Trophoblast cell (in vitro differentiated cells and primary cell): Measurements from ENCODE around the gene SLC45A2.

ENCODE experiments used
- DNase-seq, 2 donors: peaks; one replicate each; pipeline ENCODE4 v3.0.0-alpha.2; 2016
- H2AFZ ChIP-seq: 2 replicates; pipeline ENCODE4 v1.6.1; 2013; ENCODE audit warnings: low read length, moderate library complexity, mild to moderate bottlenecking; ENCODE audit not compliant: insufficient read depth, poor library complexity
- H2AK5ac ChIP-seq: 2 replicates; pipeline ENCODE4 v1.6.1; 2013; ENCODE audit warnings: mild to moderate bottlenecking, low read length
- H2BK120ac ChIP-seq: 2 replicates; pipeline ENCODE4 v1.6.1; 2013; ENCODE audit warnings: low read length, mild to moderate bottlenecking, moderate library complexity; ENCODE audit not compliant: insufficient read depth, poor library complexity
- H2BK12ac ChIP-seq: 2 replicates; pipeline ENCODE4 v1.6.1; 2013; ENCODE audit warnings: mild to moderate bottlenecking, low read length, moderate library complexity
- H2BK5ac ChIP-seq: 2 replicates; pipeline ENCODE4 v1.6.1; 2013; ENCODE audit warnings: low read length, low read depth, moderate library complexity, mild to moderate bottlenecking; ENCODE audit not compliant: poor library complexity
- H3K14ac ChIP-seq: 2 replicates; pipeline ENCODE4 v1.6.1; 2013; ENCODE audit warnings: mild to moderate bottlenecking, low read length
- H3K18ac ChIP-seq: 2 replicates; pipeline ENCODE4 v1.6.1; 2013; ENCODE audit warnings: mild to moderate bottlenecking, low read length
- H3K23ac ChIP-seq: 2 replicates; pipeline ENCODE4 v1.6.1; 2013; ENCODE audit warnings: low read length
- H3K27ac ChIP-seq: 2 replicates; pipeline ENCODE4 v1.5.1; 2013; ENCODE audit warnings: low read depth, mild to moderate bottlenecking, inconsistent platforms, low read length, moderate library complexity
- H3K27me3 ChIP-seq: 2 replicates; pipeline ENCODE4 v1.6.1; 2013; ENCODE audit warnings: inconsistent platforms, mild to moderate bottlenecking, low read length, moderate library complexity; ENCODE audit not compliant: insufficient read depth
- H3K36me3 ChIP-seq, 2 experiments: 1 replicate in 1 of 2; 2 replicates in 1 of 2; pipeline ENCODE4 v1.6.1; 2013; ENCODE audit warnings: low read length in 2 of 2, mild to moderate bottlenecking in 2 of 2, moderate library complexity in 1 of 2; ENCODE audit not compliant: insufficient read depth in 2 of 2, control insufficient read depth in 1 of 2
- H3K4ac ChIP-seq: 2 replicates; pipeline ENCODE4 v1.6.1; 2013; ENCODE audit warnings: low read depth, mild to moderate bottlenecking, low read length, moderate library complexity
- H3K4me1 ChIP-seq, 2 experiments: 1 replicate in 1 of 2; 2 replicates in 1 of 2; pipeline ENCODE4 v1.6.1; 2013; ENCODE audit warnings: low read length in 2 of 2, mild to moderate bottlenecking in 2 of 2, moderate library complexity in 1 of 2; ENCODE audit not compliant: insufficient read depth in 2 of 2, control insufficient read depth in 1 of 2
- H3K4me2 ChIP-seq: 2 replicates; pipeline ENCODE4 v1.6.1; 2013; ENCODE audit warnings: inconsistent platforms, mild to moderate bottlenecking, low read length, moderate library complexity
- H3K4me3 ChIP-seq: 2 replicates; pipeline ENCODE4 v1.5.1; 2013; ENCODE audit warnings: mild to moderate bottlenecking, low read depth, low read length, inconsistent platforms
- H3K79me1 ChIP-seq: one replicate; pipeline ENCODE4 v1.6.1; 2013; ENCODE audit warnings: low read length
- H3K79me2 ChIP-seq: 2 replicates; pipeline ENCODE4 v1.6.1; 2013; ENCODE audit warnings: low read length, mild to moderate bottlenecking; ENCODE audit not compliant: control insufficient read depth, insufficient read depth, poor library complexity
- H3K9ac ChIP-seq: 2 replicates; pipeline ENCODE4 v1.6.1; 2013; ENCODE audit warnings: mild to moderate bottlenecking, low read length
- H3K9me3 ChIP-seq: 2 replicates; pipeline ENCODE4 v1.6.1; 2013; ENCODE audit warnings: low read depth, mild to moderate bottlenecking, control low read depth, inconsistent platforms, low read length; ENCODE audit not compliant: insufficient read depth
- H4K12ac ChIP-seq: 2 replicates; pipeline ENCODE4 v1.6.1; 2013; ENCODE audit warnings: low read depth, mild to moderate bottlenecking, low read length, moderate library complexity
- H4K8ac ChIP-seq: 2 replicates; pipeline ENCODE4 v1.6.1; 2013; ENCODE audit warnings: low read depth, mild to moderate bottlenecking, low read length, moderate library complexity
- H4K91ac ChIP-seq: one replicate; pipeline ENCODE4 v1.6.1; 2013; ENCODE audit warnings: low read depth, mild to moderate bottlenecking, low read length, moderate library complexity
- WGBS: extraction: QIAGEN DNeasy Blood & Tissue Kit; methylation state at CpG from one replicate; pipeline ENCODE4 v1.1.7; 2013; ENCODE audit warnings: missing lambda C conversion rate; ENCODE audit not compliant: insufficient read length, insufficient coverage; ENCODE audit errors: extremely low coverage; 5-methylcytosine and 5-hydroxymethylcytosine counted together

SLC45A2 gene

DNA sequence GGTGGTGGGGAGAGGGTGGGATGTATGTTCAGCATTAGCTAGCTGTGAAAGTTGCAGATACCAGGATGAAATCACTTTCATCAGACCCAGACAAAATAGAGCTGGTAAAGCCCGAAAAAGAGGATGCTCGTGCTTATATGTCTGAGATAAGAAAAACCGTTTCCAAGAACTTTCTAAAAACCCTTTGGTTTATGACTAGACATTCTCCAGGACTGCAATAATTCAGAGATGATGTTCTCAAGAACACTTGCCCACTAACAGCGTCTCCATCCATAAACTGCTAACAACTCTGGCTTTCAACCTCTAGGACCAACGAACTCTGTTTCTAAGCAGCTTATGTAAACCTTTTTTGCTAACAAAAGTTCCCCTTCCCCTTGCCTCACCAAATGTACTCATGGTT is 31.7 kb upstream of the SLC45A2 start:
- H3K4me2 ChIP-seq: no peak overlapping the region
- H2BK12ac ChIP-seq: no peak overlapping the region
- H3K4me1 ChIP-seq: peaks cover 2 to 8% of the 10 kb centered on the region in 2 experiments
- H3K36me3 ChIP-seq: no peaks in the 10 kb centered on the region
- H2BK5ac ChIP-seq: no peak overlapping the region
- H4K8ac ChIP-seq: no peak overlapping the region
- no peak overlapping the region for H3K27ac ChIP-seq
- no peak overlapping the region for H4K12ac ChIP-seq
- no peak overlapping the region for H3K9ac ChIP-seq
- H3K4ac ChIP-seq: no peak overlapping the region
- H3K14ac ChIP-seq: no peak overlapping the region
- no peak overlapping the region for H3K18ac ChIP-seq
- no peak overlapping the region for H3K4me3 ChIP-seq
- DNase-seq: no peak
- no peak overlapping the region for H2BK120ac ChIP-seq
- H3K79me2 ChIP-seq: no peaks in the 10 kb centered on the region
- H2AFZ ChIP-seq: no peak overlapping the region
- H3K79me1 ChIP-seq: no peaks in the 10 kb centered on the region
- no peak overlapping the region for H4K91ac ChIP-seq
- WGBS: no CpG with 5 or more reads among the region's 5 CpGs
- H2AK5ac ChIP-seq: no peak overlapping the region
- no peaks in the 10 kb centered on the region for H3K9me3 ChIP-seq
- H3K27me3 ChIP-seq: no peaks in the 10 kb centered on the region
- H3K23ac ChIP-seq: no peak overlapping the region

DNA sequence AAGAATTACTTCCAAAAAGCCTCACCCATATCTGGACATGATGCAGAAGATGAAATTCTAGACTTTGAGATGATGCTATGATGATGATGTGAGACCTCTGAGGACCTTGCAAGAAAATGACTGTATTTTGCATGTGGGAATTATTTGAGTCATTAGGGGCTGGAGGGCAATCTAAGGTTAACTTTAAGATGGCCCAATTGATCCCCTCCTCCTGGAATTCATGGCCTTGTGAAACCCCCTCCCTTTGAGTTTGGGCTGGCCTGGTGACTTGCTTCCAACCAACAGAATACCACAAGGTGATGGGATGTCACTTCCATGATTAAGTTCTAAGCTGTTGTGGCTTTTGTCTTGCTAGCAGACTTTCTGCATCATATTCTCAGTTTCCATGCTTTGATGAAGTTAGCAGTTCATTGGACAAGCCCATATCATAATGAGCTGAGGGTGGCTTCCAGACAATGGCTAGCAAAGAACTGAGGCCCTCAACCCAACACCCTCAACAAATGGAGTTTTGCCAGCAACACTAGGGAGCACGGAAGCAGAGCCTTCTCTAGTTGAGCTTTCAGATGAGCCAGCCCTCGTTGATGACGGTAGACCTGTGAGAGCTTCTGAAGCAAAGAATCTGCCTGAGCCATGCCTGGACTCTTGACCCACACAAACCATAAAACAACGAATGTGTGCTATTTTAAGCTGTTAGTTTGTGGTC is 30.8 kb upstream of the SLC45A2 start:
- no peak overlapping the region for H2AFZ ChIP-seq
- H4K91ac ChIP-seq: no peak overlapping the region
- H3K79me2 ChIP-seq: no peaks in the 10 kb centered on the region
- H3K4me3 ChIP-seq: no peak overlapping the region
- H2BK12ac ChIP-seq: no peak overlapping the region
- WGBS: no CpG with 5 or more reads among the region's 4 CpGs
- no peak overlapping the region for H2BK120ac ChIP-seq
- H4K8ac ChIP-seq: no peak overlapping the region
- H3K79me1 ChIP-seq: no peaks in the 10 kb centered on the region
- H3K4me2 ChIP-seq: no peak overlapping the region
- no peak overlapping the region for H3K14ac ChIP-seq
- H3K27me3 ChIP-seq: no peaks in the 10 kb centered on the region
- H3K9me3 ChIP-seq: no peaks in the 10 kb centered on the region
- H3K4me1 ChIP-seq: no peaks in the 10 kb centered on the region
- H2BK5ac ChIP-seq: no peak overlapping the region
- H3K27ac ChIP-seq: no peak overlapping the region
- H3K9ac ChIP-seq: no peak overlapping the region
- H4K12ac ChIP-seq: no peak overlapping the region
- H3K36me3 ChIP-seq: no peaks in the 10 kb centered on the region
- no peak overlapping the region for H3K23ac ChIP-seq
- H3K4ac ChIP-seq: no peak overlapping the region
- H2AK5ac ChIP-seq: no peak overlapping the region
- no peak overlapping the region for H3K18ac ChIP-seq
- no peak for DNase-seq

DNA sequence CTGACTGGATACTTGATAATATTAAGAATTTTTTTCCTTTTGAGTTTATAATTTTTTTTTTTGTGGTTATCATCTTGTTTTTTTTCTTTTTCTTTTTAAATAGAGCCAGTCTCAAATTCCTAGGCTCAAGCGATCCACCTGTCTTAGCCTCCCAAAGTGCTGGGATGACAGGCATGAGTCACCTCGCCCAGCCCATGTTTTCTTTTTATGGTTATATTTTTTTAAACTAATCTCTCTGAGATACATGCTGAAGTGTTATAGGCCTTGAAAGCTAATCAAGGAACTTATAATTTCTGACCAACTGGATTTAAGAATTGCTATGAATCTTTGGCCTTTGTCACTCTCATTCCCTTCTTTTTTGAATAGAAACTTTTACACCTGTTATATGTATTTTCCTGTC is 30.1 kb upstream of the SLC45A2 start:
- Histone ChIP-seq H4K12ac (no peak overlapping the region), H3K4me3 (no peak overlapping the region), H3K9ac (no peak overlapping the region), H4K8ac (no peak overlapping the region), H3K4me2 (no peak overlapping the region), H3K79me1 (no peaks in the 10 kb centered on the region), H3K79me2 (no peaks in the 10 kb centered on the region), H2AFZ (no peak overlapping the region), H3K36me3 (no peaks in the 10 kb centered on the region), H2AK5ac (no peak overlapping the region), H3K4ac (no peak overlapping the region), H3K9me3 (no peaks in the 10 kb centered on the region), H3K27me3 (no peaks in the 10 kb centered on the region), H3K4me1 (no peaks in the 10 kb centered on the region), H4K91ac (no peak overlapping the region), H2BK120ac (no peak overlapping the region), H3K18ac (no peak overlapping the region), H2BK5ac (no peak overlapping the region), H3K27ac (no peak overlapping the region), H2BK12ac (no peak overlapping the region), H3K14ac (no peak overlapping the region), H3K23ac (no peak overlapping the region)
- DNase-seq: no peak
- WGBS: no CpG with 5 or more reads among the region's 2 CpGs

DNA sequence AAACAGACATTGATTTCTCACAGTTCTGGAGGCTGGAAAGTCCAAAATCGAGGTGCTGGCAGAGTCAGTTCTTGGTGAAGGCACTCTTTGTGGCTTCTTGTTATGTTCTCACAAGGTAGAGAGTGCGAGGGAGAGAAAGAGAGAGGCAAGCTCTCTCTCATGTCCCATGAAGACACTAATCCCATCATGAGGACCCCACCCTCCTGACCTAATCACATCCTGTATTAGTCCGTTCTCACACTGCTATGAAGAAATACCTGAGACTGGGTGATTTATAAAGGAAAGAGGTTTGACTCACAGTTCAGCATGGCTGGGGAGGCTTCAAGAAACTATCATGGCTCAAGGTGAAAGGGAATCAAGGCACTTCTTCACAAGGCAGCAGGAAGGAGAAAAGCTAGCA is 29.1 kb upstream of the SLC45A2 start:
- H4K8ac ChIP-seq: no peak overlapping the region
- H2AK5ac ChIP-seq: no peak overlapping the region
- H2AFZ ChIP-seq: no peak overlapping the region
- H3K14ac ChIP-seq: no peak overlapping the region
- H3K27ac ChIP-seq: no peak overlapping the region
- no peak overlapping the region for H3K4ac ChIP-seq
- H3K36me3 ChIP-seq: no peaks in the 10 kb centered on the region
- no peaks in the 10 kb centered on the region for H3K79me2 ChIP-seq
- H2BK120ac ChIP-seq: no peak overlapping the region
- no peak overlapping the region for H2BK12ac ChIP-seq
- no peak overlapping the region for H3K18ac ChIP-seq
- WGBS: no CpG with 5 or more reads among the region's 3 CpGs
- H3K23ac ChIP-seq: no peak overlapping the region
- no peak overlapping the region for H3K9ac ChIP-seq
- H3K4me3 ChIP-seq: no peak overlapping the region
- H4K91ac ChIP-seq: no peak overlapping the region
- no peak overlapping the region for H2BK5ac ChIP-seq
- no peaks in the 10 kb centered on the region for H3K79me1 ChIP-seq
- H3K27me3 ChIP-seq: no peaks in the 10 kb centered on the region
- DNase-seq: no peak
- H3K9me3 ChIP-seq: no peaks in the 10 kb centered on the region
- H3K4me1 ChIP-seq: no peaks in the 10 kb centered on the region
- no peak overlapping the region for H4K12ac ChIP-seq
- no peak overlapping the region for H3K4me2 ChIP-seq
